Measurements from ENCODE around the gene DCUN1D1. TPM values are rescaled to one million over a fixed set of nuclear protein-coding genes. Genes with fewer than 3 reads are reported as not detected.

The DCUN1D1 gene
- polyA plus RNA-seq, 3 donors = 6.1 to 37.6 (median 26.9) TPM

GRCh38 chr3:182957676-182958266 is 22.6 kb downstream of the DCUN1D1 start:
- no peak for TF ChIP-seq CTCF (IDR thresholded peaks at IDR 0.05)
- Histone ChIP-seq H3K9me3 (replicated peaks in 1 of 2; ENCODE audit: control insufficient read depth in 1 of 2, insufficient read depth in 1 of 2, low read length in 2 of 2) (no peaks in the 10 kb centered on the region), H3K27ac (ENCODE audit: low read depth in 1 of 2, low read length in 2 of 2) (no peak overlapping the region), H3K4me2 (replicated peaks; ENCODE audit: extremely low read depth, low read length, poor library complexity, severe bottlenecking) (no peak overlapping the region), H3K27me3 (ENCODE audit: control insufficient read depth in 2 of 2, insufficient read depth in 2 of 2, low read length in 2 of 2) (no peaks in the 10 kb centered on the region), H2AFZ (ENCODE audit: insufficient read depth, low read depth, low read length, poor library complexity, severe bottlenecking) (no peak overlapping the region), H3K4me1 (ENCODE audit: control insufficient read depth in 1 of 2, insufficient read depth in 2 of 2, low read length in 2 of 2) (peaks cover 3 to 8% of the 10 kb centered on the region in 2 donors), H3K36me3 (replicated peaks in 1 of 2; ENCODE audit: control insufficient read depth in 1 of 2, insufficient read depth in 2 of 2, low read length in 2 of 2) (peaks cover 30 to 56% of the 10 kb centered on the region in 2 donors), H3K79me2 (ENCODE audit: insufficient read depth, low read length) (no peaks in the 10 kb centered on the region), H3K9ac (ENCODE audit: insufficient read depth, low read length, poor library complexity, severe bottlenecking) (no peak overlapping the region), H3K4me3 (replicated peaks in 1 of 3; ENCODE audit: low read depth in 2 of 3, low read length in 3 of 3) (no peak overlapping the region), H4K20me1 (ENCODE audit: insufficient read depth, low read length) (peaks cover 8% of the 10 kb centered on the region)
- no peak overlapping the region for H3K4me3 Mint-ChIP-seq
- 89% methylated on average over 3 of the region's 4 CpGs for WGBS (ENCODE audit: insufficient coverage)
- no peaks in the 10 kb centered on the region for H3K9me3 Mint-ChIP-seq
- no peak overlapping the region for H3K27ac Mint-ChIP-seq
- no peaks in the 10 kb centered on the region for H3K27me3 Mint-ChIP-seq (ENCODE audit: low read depth in 3 of 3)
- no peak for DNase-seq
- peaks cover 54 to 67% of the 10 kb centered on the region in 2 donors for H3K36me3 Mint-ChIP-seq
- H3K4me1 Mint-ChIP-seq = peaks cover 18% of the 10 kb centered on the region
- intact Hi-C loops (cut with micrococcal nuclease) = no loop called here

GRCh38 chr3:182957226-182957625 is 23.1 kb downstream of the DCUN1D1 start:
- no peak overlapping the region for H3K27ac Mint-ChIP-seq
- no peaks in the 10 kb centered on the region for H3K27me3 ChIP-seq (ENCODE audit: control insufficient read depth in 2 of 2, insufficient read depth in 2 of 2, low read length in 2 of 2)
- H3K4me2 ChIP-seq (replicated peaks; ENCODE audit: extremely low read depth, low read length, poor library complexity, severe bottlenecking) = no peak overlapping the region
- peaks cover 30 to 54% of the 10 kb centered on the region in 2 donors for H3K36me3 ChIP-seq (replicated peaks in 1 of 2; ENCODE audit: control insufficient read depth in 1 of 2, insufficient read depth in 2 of 2, low read length in 2 of 2)
- TF ChIP-seq CTCF (IDR thresholded peaks at IDR 0.05) = no peak
- H3K9me3 Mint-ChIP-seq = no peaks in the 10 kb centered on the region
- H4K20me1 ChIP-seq (ENCODE audit: insufficient read depth, low read length) = peaks cover 8% of the 10 kb centered on the region
- peaks cover 53 to 67% of the 10 kb centered on the region in 2 donors for H3K36me3 Mint-ChIP-seq
- intact Hi-C loops (cut with micrococcal nuclease) = no loop called here
- peaks cover 3 to 8% of the 10 kb centered on the region in 2 donors for H3K4me1 ChIP-seq (ENCODE audit: control insufficient read depth in 1 of 2, insufficient read depth in 2 of 2, low read length in 2 of 2)
- peaks cover 18% of the 10 kb centered on the region for H3K4me1 Mint-ChIP-seq
- no peak overlapping the region for H3K27ac ChIP-seq (ENCODE audit: low read depth in 1 of 2, low read length in 2 of 2)
- H3K27me3 Mint-ChIP-seq (ENCODE audit: low read depth in 3 of 3) = no peaks in the 10 kb centered on the region
- no peak overlapping the region for H3K4me3 ChIP-seq (replicated peaks in 1 of 3; ENCODE audit: low read depth in 2 of 3, low read length in 3 of 3)
- WGBS (ENCODE audit: insufficient coverage) = 100% methylated on average over 3 of the region's 5 CpGs
- no peak overlapping the region for H2AFZ ChIP-seq (ENCODE audit: insufficient read depth, low read depth, low read length, poor library complexity, severe bottlenecking)
- no peak overlapping the region for H3K4me3 Mint-ChIP-seq
- no peak for DNase-seq
- no peak overlapping the region for H3K9ac ChIP-seq (ENCODE audit: insufficient read depth, low read length, poor library complexity, severe bottlenecking)
- H3K9me3 ChIP-seq (replicated peaks in 1 of 2; ENCODE audit: control insufficient read depth in 1 of 2, insufficient read depth in 1 of 2, low read length in 2 of 2) = no peaks in the 10 kb centered on the region
- H3K79me2 ChIP-seq (ENCODE audit: insufficient read depth, low read length) = no peaks in the 10 kb centered on the region

Data from CD14-positive monocyte (primary cell).